Neural cell (in vitro differentiated cells): ENCODE data around the gene ANKRD37.

Experiments used
- EP300 ChIP-seq: fragments of 450-650 bp; conservative IDR thresholded peaks from 2 replicates; pipeline ENCODE4 v1.6.1; 2014; ENCODE audit warnings: antibody characterized with exemption, mild to moderate bottlenecking, moderate library complexity; ENCODE audit not compliant: poor library complexity, severe bottlenecking
- EZH2 ChIP-seq: fragments of 200-600, 300-800 bp; shearing (Covaris generic), sonication (generic); IDR thresholded peaks from 2 replicates; pipeline ENCODE4 v1.6.1; 2014; ENCODE audit warnings: antibody characterized with exemption, low read length, borderline replicate concordance, mild to moderate bottlenecking; ENCODE audit not compliant: insufficient read depth, poor library complexity, severe bottlenecking
- POLR2AphosphoS5 ChIP-seq: IDR thresholded peaks from 2 replicates; pipeline ENCODE4 v1.6.1; 2012
- TF ChIP-seq, protein P1 (sequence below): fragments of 450-650 bp; IDR thresholded peaks from 2 replicates; pipeline ENCODE4 v1.5.1; 2014; ENCODE audit warnings: antibody characterized with exemption, mild to moderate bottlenecking, moderate library complexity; ENCODE audit not compliant: poor library complexity, severe bottlenecking

DNA sequence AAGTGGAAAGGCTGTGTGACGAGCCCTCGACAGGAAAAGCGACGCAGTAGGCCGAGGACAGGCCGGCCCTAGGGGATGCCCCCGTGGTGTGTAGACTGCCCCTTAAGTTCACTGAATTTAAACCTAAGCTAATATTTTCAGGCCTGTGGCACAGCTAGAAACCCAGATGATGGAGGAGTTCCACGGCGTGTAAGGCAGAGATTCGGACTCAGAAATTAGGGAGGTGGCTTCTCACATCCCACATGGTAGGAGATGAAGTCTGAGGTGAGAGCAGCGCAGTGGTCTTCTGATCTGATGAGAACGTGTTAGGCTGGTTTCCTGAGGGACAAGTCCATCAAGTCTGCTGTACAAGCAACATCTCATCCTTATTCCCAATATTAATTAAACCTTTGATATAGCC is 8.7 kb upstream of the ANKRD37 start:
- TF ChIP-seq, protein P1, sequence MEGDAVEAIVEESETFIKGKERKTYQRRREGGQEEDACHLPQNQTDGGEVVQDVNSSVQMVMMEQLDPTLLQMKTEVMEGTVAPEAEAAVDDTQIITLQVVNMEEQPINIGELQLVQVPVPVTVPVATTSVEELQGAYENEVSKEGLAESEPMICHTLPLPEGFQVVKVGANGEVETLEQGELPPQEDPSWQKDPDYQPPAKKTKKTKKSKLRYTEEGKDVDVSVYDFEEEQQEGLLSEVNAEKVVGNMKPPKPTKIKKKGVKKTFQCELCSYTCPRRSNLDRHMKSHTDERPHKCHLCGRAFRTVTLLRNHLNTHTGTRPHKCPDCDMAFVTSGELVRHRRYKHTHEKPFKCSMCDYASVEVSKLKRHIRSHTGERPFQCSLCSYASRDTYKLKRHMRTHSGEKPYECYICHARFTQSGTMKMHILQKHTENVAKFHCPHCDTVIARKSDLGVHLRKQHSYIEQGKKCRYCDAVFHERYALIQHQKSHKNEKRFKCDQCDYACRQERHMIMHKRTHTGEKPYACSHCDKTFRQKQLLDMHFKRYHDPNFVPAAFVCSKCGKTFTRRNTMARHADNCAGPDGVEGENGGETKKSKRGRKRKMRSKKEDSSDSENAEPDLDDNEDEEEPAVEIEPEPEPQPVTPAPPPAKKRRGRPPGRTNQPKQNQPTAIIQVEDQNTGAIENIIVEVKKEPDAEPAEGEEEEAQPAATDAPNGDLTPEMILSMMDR = no peak
- TF ChIP-seq EP300 (no peak), POLR2AphosphoS5 (no peak), EZH2 (no peak)
